Measurements from ENCODE around the gene SPOPL. TPM values are rescaled to one million over a fixed set of nuclear protein-coding genes. Genes with fewer than 3 reads are reported as not detected.
A peak's percentile ranks its signal among the peaks of the same experiment; 100 is the strongest.

SPOPL gene
- total and polyA plus RNA-seq, 9 of the 15 experiments (the other 6 are each of a cell fraction or from before 2014, with no cell fraction given), result 0.53 to 6.1 (median 4.1) TPM

- H3K9ac ChIP-seq (ENCODE audit: insufficient read depth in 1 of 2, low read depth in 2 of 2, low read length in 2 of 2), result no peak overlapping the region
- no peak overlapping the region for H2AFZ ChIP-seq (ENCODE audit: low read depth, low read length)
- no peak overlapping the region for H3K4me2 ChIP-seq (ENCODE audit: insufficient read depth, low read length)
- POLR2A ChIA-PET, result no interaction called here
- in situ Hi-C loops (cut with MboI), result no loop called here
- no peaks in the 10 kb centered on the region for H3K9me1 ChIP-seq (ENCODE audit: control insufficient read depth, insufficient read depth, low read length)
- FAIRE-seq (no peak), ATAC-seq (no peak), DNase-seq (ENCODE audit: extremely low read depth in 1 of 4, low spot score in 3 of 4) (no peak)
- H4K20me1 ChIP-seq (replicated peaks; ENCODE audit: control insufficient read depth, insufficient read depth, low read length), result no peaks in the 10 kb centered on the region
- CTCF ChIA-PET (ENCODE audit: low intra/inter-chr PET ratio), result no interaction called here
- H3K9me3 ChIP-seq (replicated peaks; ENCODE audit: control insufficient read depth, insufficient read depth, low read depth, low read length), result no peaks in the 10 kb centered on the region
- H3K79me2 ChIP-seq (ENCODE audit: control insufficient read depth, insufficient read depth, low read length), result peaks cover 2% of the 10 kb centered on the region; the same call in 1 of the 3 replicates
- peaks cover 14 to 27% of the 10 kb centered on the region in 2 experiments; a peak in 3 of 5 replicates for H3K4me1 ChIP-seq (replicated peaks in 1 of 2; ENCODE audit: control insufficient read depth in 2 of 2, insufficient read depth in 2 of 2, low read length in 2 of 2)
- no peaks in the 10 kb centered on the region; the same call in 2 of the 3 replicates for H3K36me3 ChIP-seq (ENCODE audit: control insufficient read depth, insufficient read depth, low read length)
- TF ChIP-seq MLX (CRISPR knock-in tag; conservative IDR thresholded peaks at IDR 0.05) (no peak), BRCA1 (IDR thresholded peaks at IDR 0.05) (no peak), BRCA1 (CRISPR knock-in tag; IDR thresholded peaks at IDR 0.05) (no peak), CCNT2 (IDR thresholded peaks at IDR 0.05; ENCODE audit: borderline replicate concordance, extremely low read depth, insufficient read length, low read depth, low read length) (no peak), NFYB (IDR thresholded peaks at IDR 0.05; ENCODE audit: extremely low read depth, insufficient read length) (no peak), PTTG1 (tag; IDR thresholded peaks at IDR 0.05; ENCODE audit: low read depth) (no peak)
- TF ChIP-seq, protein P1, sequence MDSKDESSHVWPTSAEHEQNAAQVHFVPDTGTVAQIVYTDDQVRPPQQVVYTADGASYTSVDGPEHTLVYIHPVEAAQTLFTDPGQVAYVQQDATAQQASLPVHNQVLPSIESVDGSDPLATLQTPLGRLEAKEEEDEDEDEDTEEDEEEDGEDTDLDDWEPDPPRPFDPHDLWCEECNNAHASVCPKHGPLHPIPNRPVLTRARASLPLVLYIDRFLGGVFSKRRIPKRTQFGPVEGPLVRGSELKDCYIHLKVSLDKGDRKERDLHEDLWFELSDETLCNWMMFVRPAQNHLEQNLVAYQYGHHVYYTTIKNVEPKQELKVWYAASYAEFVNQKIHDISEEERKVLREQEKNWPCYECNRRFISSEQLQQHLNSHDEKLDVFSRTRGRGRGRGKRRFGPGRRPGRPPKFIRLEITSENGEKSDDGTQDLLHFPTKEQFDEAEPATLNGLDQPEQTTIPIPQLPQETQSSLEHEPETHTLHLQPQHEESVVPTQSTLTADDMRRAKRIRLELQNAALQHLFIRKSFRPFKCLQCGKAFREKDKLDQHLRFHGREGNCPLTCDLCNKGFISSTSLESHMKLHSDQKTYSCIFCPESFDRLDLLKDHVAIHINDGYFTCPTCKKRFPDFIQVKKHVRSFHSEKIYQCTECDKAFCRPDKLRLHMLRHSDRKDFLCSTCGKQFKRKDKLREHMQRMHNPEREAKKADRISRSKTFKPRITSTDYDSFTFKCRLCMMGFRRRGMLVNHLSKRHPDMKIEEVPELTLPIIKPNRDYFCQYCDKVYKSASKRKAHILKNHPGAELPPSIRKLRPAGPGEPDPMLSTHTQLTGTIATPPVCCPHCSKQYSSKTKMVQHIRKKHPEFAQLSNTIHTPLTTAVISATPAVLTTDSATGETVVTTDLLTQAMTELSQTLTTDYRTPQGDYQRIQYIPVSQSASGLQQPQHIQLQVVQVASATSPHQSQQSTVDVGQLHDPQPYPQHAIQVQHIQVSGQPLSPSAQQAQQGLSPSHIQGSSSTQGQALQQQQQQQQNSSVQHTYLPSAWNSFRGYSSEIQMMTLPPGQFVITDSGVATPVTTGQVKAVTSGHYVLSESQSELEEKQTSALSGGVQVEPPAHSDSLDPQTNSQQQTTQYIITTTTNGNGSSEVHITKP (IDR thresholded peaks at IDR 0.05; ENCODE audit: partially characterized antibody), result peak; percentile 36
- H3K4me3 ChIP-seq, result no peak overlapping the region
- 66% methylated on average over 2 of the region's 2 CpGs for WGBS (ENCODE audit: insufficient coverage, low coverage, missing lambda C conversion rate)
- H3K27ac ChIP-seq (ENCODE audit: extremely low read depth, low read depth, low read length), result no peak overlapping the region
- H3K27me3 ChIP-seq (ENCODE audit: control insufficient read depth in 2 of 2, insufficient read depth in 2 of 2, low read length in 2 of 2), result no peaks in the 10 kb centered on the region
- intact Hi-C loops (cut with micrococcal nuclease), result no loop called here
- no TSS peak for BruUV-seq (replicated peaks)
Observed at GRCh38 chr2:138495384-138495783, 6.2 kb upstream of the SPOPL start.
